ENCODE measurements around the gene A2ML1. TPM values are rescaled to one million over a fixed set of nuclear protein-coding genes. Genes with fewer than 3 reads are reported as not detected.
"Not testable (repeated sequence)": the region's sequence is repeated elsewhere in the genome, so short reads cannot be mapped to it uniquely, and the experiment has no call there.

The A2ML1 gene
- total and polyA plus RNA-seq, 2 donors = 1.8 to 30.0 TPM

- Histone ChIP-seq H3K4me1 (ENCODE audit: control insufficient read depth in 2 of 2, insufficient read depth in 2 of 2, low read length in 2 of 2) (no peaks in the 10 kb centered on the region), H3K9me3 (ENCODE audit: control insufficient read depth in 2 of 2, insufficient read depth in 1 of 2, low read length in 1 of 2) (no peaks in the 10 kb centered on the region), H3K27me3 (ENCODE audit: control insufficient read depth in 2 of 2, insufficient read depth in 1 of 2, low read length in 1 of 2) (no peaks in the 10 kb centered on the region), H3K27ac (ENCODE audit: low read depth in 1 of 2, low read length in 1 of 2) (no peak overlapping the region), H3K4me3 (ENCODE audit: low read length in 2 of 2) (peak overlapping the region; percentile 54 to 56), H3K36me3 (ENCODE audit: control insufficient read depth in 2 of 2, insufficient read depth in 2 of 2, low read length in 1 of 2) (no peaks in the 10 kb centered on the region)
- 36% methylated on average over 14 of the region's 14 CpGs for WGBS
- DNase-seq (ENCODE audit: low read depth in 6 of 9, low spot score in 9 of 9) = peak; percentile 43 to 85 (median 69)
These were observed 68.1 kb downstream of the A2ML1 start for GRCh38 chr12:8890313-8891085.

GRCh38 chr12:8891976-8892375 is 69.6 kb downstream of the A2ML1 start:
- H3K36me3 ChIP-seq (ENCODE audit: control insufficient read depth in 2 of 2, insufficient read depth in 2 of 2, low read length in 1 of 2) = no peaks in the 10 kb centered on the region
- over 99% methylated on average over 3 of the region's 3 CpGs for WGBS
- H3K27me3 ChIP-seq (ENCODE audit: control insufficient read depth in 2 of 2, insufficient read depth in 1 of 2, low read length in 1 of 2) = no peaks in the 10 kb centered on the region
- H3K27ac ChIP-seq (ENCODE audit: low read depth in 1 of 2, low read length in 1 of 2) = no peak overlapping the region
- peaks cover 0 to 3% of the 10 kb centered on the region in 2 donors for H3K9me3 ChIP-seq (ENCODE audit: control insufficient read depth in 2 of 2, insufficient read depth in 1 of 2, low read length in 1 of 2)
- H3K4me1 ChIP-seq (ENCODE audit: control insufficient read depth in 2 of 2, insufficient read depth in 2 of 2, low read length in 2 of 2) = no peaks in the 10 kb centered on the region
- DNase-seq (ENCODE audit: low read depth in 6 of 9, low spot score in 9 of 9) = no peak
- no peak overlapping the region for H3K4me3 ChIP-seq (ENCODE audit: low read length in 2 of 2)

- peak in 1 of 9 donors; percentile 25 for DNase-seq (ENCODE audit: low read depth in 6 of 9, low spot score in 9 of 9)
- Histone ChIP-seq H3K4me3 (ENCODE audit: low read length in 2 of 2) (no peak overlapping the region), H3K4me1 (ENCODE audit: control insufficient read depth in 2 of 2, insufficient read depth in 2 of 2, low read length in 2 of 2) (no peaks in the 10 kb centered on the region), H3K27ac (ENCODE audit: low read depth in 1 of 2, low read length in 1 of 2) (no peak overlapping the region), H3K36me3 (ENCODE audit: control insufficient read depth in 2 of 2, insufficient read depth in 2 of 2, low read length in 1 of 2) (no peaks in the 10 kb centered on the region), H3K27me3 (ENCODE audit: control insufficient read depth in 2 of 2, insufficient read depth in 1 of 2, low read length in 1 of 2) (no peaks in the 10 kb centered on the region), H3K9me3 (ENCODE audit: control insufficient read depth in 2 of 2, insufficient read depth in 1 of 2, low read length in 1 of 2) (peaks cover 0 to 3% of the 10 kb centered on the region in 2 donors)
These were observed 72.0 kb downstream of the A2ML1 start for GRCh38 chr12:8894378-8894777.

GRCh38 chr12:8894986-8895385 is 72.6 kb downstream of the A2ML1 start:
- no peak overlapping the region for H3K27ac ChIP-seq (ENCODE audit: low read depth in 1 of 2, low read length in 1 of 2)
- 96% methylated on average over 1 of the region's 1 CpG for WGBS
- no peak for DNase-seq (ENCODE audit: low read depth in 6 of 9, low spot score in 9 of 9)
- H3K36me3 ChIP-seq (ENCODE audit: control insufficient read depth in 2 of 2, insufficient read depth in 2 of 2, low read length in 1 of 2) = no peaks in the 10 kb centered on the region
- no peaks in the 10 kb centered on the region for H3K27me3 ChIP-seq (ENCODE audit: control insufficient read depth in 2 of 2, insufficient read depth in 1 of 2, low read length in 1 of 2)
- H3K4me1 ChIP-seq (ENCODE audit: control insufficient read depth in 2 of 2, insufficient read depth in 2 of 2, low read length in 2 of 2) = no peaks in the 10 kb centered on the region
- H3K9me3 ChIP-seq (ENCODE audit: control insufficient read depth in 2 of 2, insufficient read depth in 1 of 2, low read length in 1 of 2) = peaks cover 0 to 3% of the 10 kb centered on the region in 2 donors
- H3K4me3 ChIP-seq (ENCODE audit: low read length in 2 of 2) = no peak overlapping the region

GRCh38 chr12:8897081-8897480 is 74.7 kb downstream of the A2ML1 start:
- no peak for DNase-seq (ENCODE audit: low read depth in 6 of 9, low spot score in 9 of 9)
- no peak overlapping the region for H3K27ac ChIP-seq (ENCODE audit: low read depth in 1 of 2, low read length in 1 of 2)

GRCh38 chr12:8899830-8900229 is 77.4 kb downstream of the A2ML1 start:
- H3K27ac ChIP-seq (ENCODE audit: low read depth in 1 of 2, low read length in 1 of 2) = no peak overlapping the region
- DNase-seq (ENCODE audit: low read depth in 6 of 9, low spot score in 9 of 9) = no peak
- no peaks in the 10 kb centered on the region for H3K27me3 ChIP-seq (ENCODE audit: control insufficient read depth in 2 of 2, insufficient read depth in 1 of 2, low read length in 1 of 2)
- H3K4me3 ChIP-seq (ENCODE audit: low read length in 2 of 2) = no peak overlapping the region
- H3K36me3 ChIP-seq (ENCODE audit: control insufficient read depth in 2 of 2, insufficient read depth in 2 of 2, low read length in 1 of 2) = no peaks in the 10 kb centered on the region
- WGBS = 80% methylated on average over 6 of the region's 6 CpGs
- H3K4me1 ChIP-seq (ENCODE audit: control insufficient read depth in 2 of 2, insufficient read depth in 2 of 2, low read length in 2 of 2) = no peaks in the 10 kb centered on the region
- peaks cover 0 to 3% of the 10 kb centered on the region in 2 donors for H3K9me3 ChIP-seq (ENCODE audit: control insufficient read depth in 2 of 2, insufficient read depth in 1 of 2, low read length in 1 of 2)

More at GRCh38 chr12:8897081-8897480, 74.7 kb downstream of the A2ML1 start:
- WGBS = 95% methylated on average over 7 of the region's 7 CpGs
- Histone ChIP-seq H3K4me3 (ENCODE audit: low read length in 2 of 2) (no peak overlapping the region), H3K36me3 (ENCODE audit: control insufficient read depth in 2 of 2, insufficient read depth in 2 of 2, low read length in 1 of 2) (no peaks in the 10 kb centered on the region), H3K4me1 (ENCODE audit: control insufficient read depth in 2 of 2, insufficient read depth in 2 of 2, low read length in 2 of 2) (no peaks in the 10 kb centered on the region), H3K9me3 (ENCODE audit: control insufficient read depth in 2 of 2, insufficient read depth in 1 of 2, low read length in 1 of 2) (peaks cover 0 to 3% of the 10 kb centered on the region in 2 donors), H3K27me3 (ENCODE audit: control insufficient read depth in 2 of 2, insufficient read depth in 1 of 2, low read length in 1 of 2) (no peaks in the 10 kb centered on the region)

GRCh38 chr12:8902703-8903102 is 80.3 kb downstream of the A2ML1 start:
- DNase-seq (ENCODE audit: low read depth in 6 of 9, low spot score in 9 of 9); H3K36me3 ChIP-seq (ENCODE audit: control insufficient read depth in 2 of 2, insufficient read depth in 2 of 2, low read length in 1 of 2); H3K27me3 ChIP-seq (ENCODE audit: control insufficient read depth in 2 of 2, insufficient read depth in 1 of 2, low read length in 1 of 2); H3K4me1 ChIP-seq (ENCODE audit: control insufficient read depth in 2 of 2, insufficient read depth in 2 of 2, low read length in 2 of 2); H3K27ac ChIP-seq (ENCODE audit: low read depth in 1 of 2, low read length in 1 of 2); H3K9me3 ChIP-seq (ENCODE audit: control insufficient read depth in 2 of 2, insufficient read depth in 1 of 2, low read length in 1 of 2); H3K4me3 ChIP-seq (ENCODE audit: low read length in 2 of 2): not testable (repeated sequence)
- 35% methylated on average over 5 of the region's 5 CpGs for WGBS

GRCh38 chr12:8903646-8904045 is 81.2 kb downstream of the A2ML1 start:
- 91% methylated on average over 3 of the region's 3 CpGs for WGBS
- Histone ChIP-seq H3K4me3 (ENCODE audit: low read length in 2 of 2) (no peak overlapping the region), H3K9me3 (ENCODE audit: control insufficient read depth in 2 of 2, insufficient read depth in 1 of 2, low read length in 1 of 2) (no peaks in the 10 kb centered on the region), H3K4me1 (ENCODE audit: control insufficient read depth in 2 of 2, insufficient read depth in 2 of 2, low read length in 2 of 2) (no peaks in the 10 kb centered on the region), H3K36me3 (ENCODE audit: control insufficient read depth in 2 of 2, insufficient read depth in 2 of 2, low read length in 1 of 2) (no peaks in the 10 kb centered on the region), H3K27ac (ENCODE audit: low read depth in 1 of 2, low read length in 1 of 2) (no peak overlapping the region), H3K27me3 (ENCODE audit: control insufficient read depth in 2 of 2, insufficient read depth in 1 of 2, low read length in 1 of 2) (no peaks in the 10 kb centered on the region)
- DNase-seq (ENCODE audit: low read depth in 6 of 9, low spot score in 9 of 9) = no peak

- H3K4me1 ChIP-seq (ENCODE audit: control insufficient read depth in 2 of 2, insufficient read depth in 2 of 2, low read length in 2 of 2) = no peaks in the 10 kb centered on the region
- no peak for DNase-seq (ENCODE audit: low read depth in 6 of 9, low spot score in 9 of 9)
- no peak overlapping the region for H3K27ac ChIP-seq (ENCODE audit: low read depth in 1 of 2, low read length in 1 of 2)
- no peaks in the 10 kb centered on the region for H3K36me3 ChIP-seq (ENCODE audit: control insufficient read depth in 2 of 2, insufficient read depth in 2 of 2, low read length in 1 of 2)
- H3K27me3 ChIP-seq (ENCODE audit: control insufficient read depth in 2 of 2, insufficient read depth in 1 of 2, low read length in 1 of 2) = no peaks in the 10 kb centered on the region
- H3K4me3 ChIP-seq (ENCODE audit: low read length in 2 of 2) = no peak overlapping the region
- H3K9me3 ChIP-seq (ENCODE audit: control insufficient read depth in 2 of 2, insufficient read depth in 1 of 2, low read length in 1 of 2) = no peaks in the 10 kb centered on the region
These were observed 82.2 kb downstream of the A2ML1 start for GRCh38 chr12:8904665-8905064.

Measured in thymus (tissue), 11 donors.